Esophagus muscularis mucosa (tissue), 4 donors: ENCODE data around the gene MMP8.

Source experiments
- CTCF ChIP-seq, 3 experiments: fragments of 200-600 bp in 2 of 3; fragments of 450-650 bp in 1 of 3; sonication (generic) in 2 of 3; IDR thresholded peaks; one replicate each; pipeline ENCODE4 v1.5.1; 2017 to 2019; ENCODE audit warnings: antibody characterized with exemption in 3 of 3, mild to moderate bottlenecking in 2 of 3, moderate library complexity in 1 of 3
- EP300 ChIP-seq: sonication (generic); formaldehyde crosslinking; IDR thresholded peaks from one replicate; pipeline ENCODE4 v1.6.1; 2017; ENCODE audit warnings: antibody characterized with exemption
- POLR2A ChIP-seq: fragments of 450-650 bp; IDR thresholded peaks from one replicate; pipeline ENCODE4 v1.6.1; 2017; ENCODE audit warnings: antibody characterized with exemption, moderate library complexity, mild to moderate bottlenecking, low read depth

GRCh38 chr11:102678022-102678421 lies 46.7 kb downstream of the MMP8 start:
- TF ChIP-seq CTCF (IDR thresholded peaks at IDR 0.05), result no peak
- TF ChIP-seq EP300, result no peak
- no peak for TF ChIP-seq POLR2A
